Upper lobe of left lung (tissue), 4 donors: ENCODE results near the gene ATP9B.

ENCODE experiments used
- CTCF ChIP-seq, 6 experiments: fragments of 450-650 bp in 4 of 6; fragments of 200-600 bp in 2 of 6; sonication (generic) in 2 of 6; IDR thresholded peaks; one replicate each; pipeline ENCODE4 v1.5.1; 2016 to 2019; ENCODE audit warnings: antibody characterized with exemption in 6 of 6
- EP300 ChIP-seq, 4 donors: sonication (generic); formaldehyde crosslinking; IDR thresholded peaks; one replicate each; pipeline ENCODE4 v1.5.1; 2017; ENCODE audit warnings: antibody characterized with exemption in 4 of 4, control low read depth in 2 of 4

GRCh38 chr18:79344208-79344581 lies 275.0 kb downstream of the ATP9B start:
- no peak for TF ChIP-seq CTCF (IDR thresholded peaks at IDR 0.05)
- no peak for TF ChIP-seq EP300 (IDR thresholded peaks at IDR 0.05)
